Measurements from ENCODE around the gene PHYKPL.

DNA sequence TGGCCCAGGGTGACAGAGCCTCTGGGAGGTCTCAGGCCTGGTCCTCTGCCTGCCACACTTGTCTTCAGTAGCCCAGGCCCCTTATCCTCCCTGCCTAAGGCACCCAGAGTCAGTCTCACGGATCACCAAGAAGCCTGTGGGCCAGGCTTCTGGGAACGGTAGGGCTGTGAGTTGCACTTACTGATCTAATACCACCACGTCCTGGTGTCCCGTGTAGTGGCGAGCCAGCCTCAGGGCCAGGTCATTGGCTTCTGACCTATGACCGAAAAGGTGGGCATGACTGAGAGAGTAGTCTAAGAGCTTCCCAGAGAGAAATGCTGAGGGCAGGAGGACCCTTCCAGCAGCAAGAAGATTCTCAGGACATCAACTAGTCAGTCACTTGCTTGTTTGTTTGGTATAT is 7.4 kb downstream of the PHYKPL start:
- TF ChIP-seq, protein P1, sequence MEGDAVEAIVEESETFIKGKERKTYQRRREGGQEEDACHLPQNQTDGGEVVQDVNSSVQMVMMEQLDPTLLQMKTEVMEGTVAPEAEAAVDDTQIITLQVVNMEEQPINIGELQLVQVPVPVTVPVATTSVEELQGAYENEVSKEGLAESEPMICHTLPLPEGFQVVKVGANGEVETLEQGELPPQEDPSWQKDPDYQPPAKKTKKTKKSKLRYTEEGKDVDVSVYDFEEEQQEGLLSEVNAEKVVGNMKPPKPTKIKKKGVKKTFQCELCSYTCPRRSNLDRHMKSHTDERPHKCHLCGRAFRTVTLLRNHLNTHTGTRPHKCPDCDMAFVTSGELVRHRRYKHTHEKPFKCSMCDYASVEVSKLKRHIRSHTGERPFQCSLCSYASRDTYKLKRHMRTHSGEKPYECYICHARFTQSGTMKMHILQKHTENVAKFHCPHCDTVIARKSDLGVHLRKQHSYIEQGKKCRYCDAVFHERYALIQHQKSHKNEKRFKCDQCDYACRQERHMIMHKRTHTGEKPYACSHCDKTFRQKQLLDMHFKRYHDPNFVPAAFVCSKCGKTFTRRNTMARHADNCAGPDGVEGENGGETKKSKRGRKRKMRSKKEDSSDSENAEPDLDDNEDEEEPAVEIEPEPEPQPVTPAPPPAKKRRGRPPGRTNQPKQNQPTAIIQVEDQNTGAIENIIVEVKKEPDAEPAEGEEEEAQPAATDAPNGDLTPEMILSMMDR (IDR thresholded peaks at IDR 0.05; ENCODE audit: low read length): no peak
- TF ChIP-seq EZH2 (optimal IDR thresholded peaks at IDR 0.05; ENCODE audit: low read depth, low read length): no peak
- TF ChIP-seq EZH2phosphoT487 (IDR thresholded peaks at IDR 0.05; ENCODE audit: low read length): no peak

Measured in MM.1S (cell line).